ENCODE measurements around the gene AGPAT2. TPM values are rescaled to one million over a fixed set of nuclear protein-coding genes. Genes with fewer than 3 reads are reported as not detected.

Gene AGPAT2
- 103 and 106 TPM in 2 replicates for total RNA-seq (2014; rRNA removed)
- percentile 56 among the genes with signal in this experiment for Bru-seq, nascent RNA
- BruChase-seq, experiment 1, labeled RNA remaining after a 6-hour chase: percentile 59 among the genes with signal in this experiment
- BruChase-seq, experiment 2, labeled RNA remaining after a 2-hour chase: percentile 60 among the genes with signal in this experiment
- long read RNA-seq, transcript AGPAT2-201 (5 exons, 1,391 nt): minor isoform, 19 of 222 reads
- long read RNA-seq, transcript AGPAT2-202 (6 exons, 1,512 nt): major isoform, 172 of 222 reads
- long read RNA-seq, partial matches to known transcripts: 23 of 222 reads
- long read RNA-seq, other reads (novel, unspliced or antisense): 6 of 222 reads

DNA sequence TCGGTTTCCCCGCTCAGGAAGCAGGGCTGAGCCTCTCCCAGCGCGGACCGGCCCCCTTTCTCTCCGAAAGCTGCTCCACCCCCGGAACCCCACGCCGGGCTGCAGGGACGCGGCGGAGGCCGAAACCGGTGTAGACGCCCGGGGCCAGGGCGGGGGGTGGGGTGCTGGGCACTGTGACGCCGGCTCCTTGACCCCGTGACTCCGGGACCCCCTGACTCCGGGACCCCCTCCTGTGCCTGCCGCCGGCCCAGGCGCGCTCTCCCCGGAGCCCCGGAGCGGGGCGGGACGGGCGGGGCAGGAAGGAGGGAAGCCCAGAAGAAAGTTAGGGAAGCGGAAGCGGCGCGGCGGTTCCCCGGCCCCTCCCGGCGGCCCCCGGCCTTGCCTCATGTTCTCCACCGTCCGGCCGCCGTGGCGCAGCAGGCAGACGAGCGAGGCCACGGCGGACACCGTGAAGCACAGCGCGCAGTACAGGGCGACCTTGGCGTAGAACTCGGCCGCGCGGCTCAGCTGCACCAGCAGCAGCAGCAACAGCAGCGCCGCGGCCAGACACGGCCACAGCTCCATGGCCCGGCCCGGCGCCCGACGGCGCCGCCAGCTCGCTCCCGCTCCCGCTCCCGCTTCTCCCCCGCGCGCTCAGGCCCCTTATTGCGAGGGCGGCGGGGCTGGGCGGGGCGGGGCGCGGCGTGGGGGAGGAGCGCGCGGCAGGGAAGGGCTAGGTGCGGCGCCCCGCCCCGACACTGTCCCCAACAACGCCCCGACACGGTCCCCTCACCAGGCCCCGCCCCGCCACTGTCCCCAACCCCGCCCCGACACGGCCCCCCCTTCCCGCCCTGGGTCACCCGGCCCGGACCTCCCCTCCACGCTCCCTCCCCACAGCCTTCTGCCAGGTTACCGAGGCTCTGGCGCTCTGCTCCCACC is at the start of gene AGPAT2:
Gene AGPAT2 (minus strand): TSS at position 664 of the 918 bp plus-strand sequence. CDS start 100 bp downstream, at position 564.
- Histone ChIP-seq H2AFZ (ENCODE audit: low read length) (peak within 1 kb of the TSS; percentile 72), H3K9me2 (replicated peaks; ENCODE audit: low read length) (no peaks in the 10 kb centered on the region), H3K27ac (ENCODE audit: low read length) (peak within 1 kb of the TSS; percentile 43; the same call in 1 of the 2 replicates), H3K4me1 (ENCODE audit: insufficient read depth, low read length) (peaks cover 17% of the 10 kb centered on the region), H3K4me2 (ENCODE audit: low read length) (peak within 1 kb of the TSS; percentile 96), H3K36me3 (ENCODE audit: low read depth, low read length) (no peaks in the 10 kb centered on the region), H3K9ac (ENCODE audit: low read length) (peak within 1 kb of the TSS; percentile 84), H3K27me3 (ENCODE audit: low read length) (no peaks in the 10 kb centered on the region), H4K20me1 (ENCODE audit: low read length) (0 out of 2 replicates have a peak, but pooled peaks cover 5% of the 10 kb centered on the region), H3K79me2 (ENCODE audit: low read length) (peaks cover 31% of the 10 kb centered on the region), H3K9me3 (ENCODE audit: low read length) (no peaks in the 10 kb centered on the region), H3K4me3 (ENCODE audit: low read length) (peak within 1 kb of the TSS; percentile 83), H3F3A (ENCODE audit: low read length, unreplicated experiment) (no peaks in the 10 kb centered on the region)
- peak; percentile 84 for ATAC-seq
- peak; percentile 58 for DNase-seq
- ChIA-PET CTCF (no interaction called here), POLR2A (ENCODE audit: unreplicated experiment) (interaction anchor here (0.6 kb wide), 1 partner anchor 61 kb away, joined by 3 read pairs; no protein-coding TSS in a partner anchor)
- intact Hi-C loops (cut with micrococcal nuclease): no loop called here
- BruUV-seq (replicated peaks): TSS peak; percentile 45
- TF ChIP-seq, protein P1, sequence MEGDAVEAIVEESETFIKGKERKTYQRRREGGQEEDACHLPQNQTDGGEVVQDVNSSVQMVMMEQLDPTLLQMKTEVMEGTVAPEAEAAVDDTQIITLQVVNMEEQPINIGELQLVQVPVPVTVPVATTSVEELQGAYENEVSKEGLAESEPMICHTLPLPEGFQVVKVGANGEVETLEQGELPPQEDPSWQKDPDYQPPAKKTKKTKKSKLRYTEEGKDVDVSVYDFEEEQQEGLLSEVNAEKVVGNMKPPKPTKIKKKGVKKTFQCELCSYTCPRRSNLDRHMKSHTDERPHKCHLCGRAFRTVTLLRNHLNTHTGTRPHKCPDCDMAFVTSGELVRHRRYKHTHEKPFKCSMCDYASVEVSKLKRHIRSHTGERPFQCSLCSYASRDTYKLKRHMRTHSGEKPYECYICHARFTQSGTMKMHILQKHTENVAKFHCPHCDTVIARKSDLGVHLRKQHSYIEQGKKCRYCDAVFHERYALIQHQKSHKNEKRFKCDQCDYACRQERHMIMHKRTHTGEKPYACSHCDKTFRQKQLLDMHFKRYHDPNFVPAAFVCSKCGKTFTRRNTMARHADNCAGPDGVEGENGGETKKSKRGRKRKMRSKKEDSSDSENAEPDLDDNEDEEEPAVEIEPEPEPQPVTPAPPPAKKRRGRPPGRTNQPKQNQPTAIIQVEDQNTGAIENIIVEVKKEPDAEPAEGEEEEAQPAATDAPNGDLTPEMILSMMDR (conservative IDR thresholded peaks at IDR 0.05; ENCODE audit: low read depth, low read length): no peak
- TF ChIP-seq EZH2 (IDR thresholded peaks at IDR 0.05; ENCODE audit: low read length, unreplicated experiment): no peak
- no peak for TF ChIP-seq EZH2phosphoT487 (IDR thresholded peaks at IDR 0.05; ENCODE audit: borderline replicate concordance, low read length)

- CTCF ChIA-PET: no interaction called here
- H3F3A ChIP-seq (ENCODE audit: low read length, unreplicated experiment): no peaks in the 10 kb centered on the region
- ATAC-seq (no peak), DNase-seq (no peak)
- H3K4me1 ChIP-seq (ENCODE audit: insufficient read depth, low read length): no peaks in the 10 kb centered on the region
- no peak overlapping the region for H3K4me2 ChIP-seq (ENCODE audit: low read length)
- H3K27me3 ChIP-seq (ENCODE audit: low read length): no peaks in the 10 kb centered on the region
- H3K9ac ChIP-seq (ENCODE audit: low read length): no peak overlapping the region
- BruUV-seq (replicated peaks): no TSS peak
- peaks cover 1% of the 10 kb centered on the region; the same call in 1 of the 2 replicates for H3K79me2 ChIP-seq (ENCODE audit: low read length)
- H3K27ac ChIP-seq (ENCODE audit: low read length): no peak overlapping the region
- no peaks in the 10 kb centered on the region for H3K9me3 ChIP-seq (ENCODE audit: low read length)
- POLR2A ChIA-PET (ENCODE audit: unreplicated experiment): no interaction called here
- intact Hi-C loops (cut with micrococcal nuclease): no loop called here
- H3K36me3 ChIP-seq (ENCODE audit: low read depth, low read length): no peaks in the 10 kb centered on the region
- H3K4me3 ChIP-seq (ENCODE audit: low read length): no peak overlapping the region
- H3K9me2 ChIP-seq (replicated peaks; ENCODE audit: low read length): no peaks in the 10 kb centered on the region
- H4K20me1 ChIP-seq (ENCODE audit: low read length): no peaks in the 10 kb centered on the region
- no peak for TF ChIP-seq EZH2 (IDR thresholded peaks at IDR 0.05; ENCODE audit: low read length, unreplicated experiment)
- no peak for TF ChIP-seq EZH2phosphoT487 (IDR thresholded peaks at IDR 0.05; ENCODE audit: borderline replicate concordance, low read length)
- TF ChIP-seq, protein P1 (conservative IDR thresholded peaks at IDR 0.05; ENCODE audit: low read depth, low read length): no peak
- H2AFZ ChIP-seq (ENCODE audit: low read length): no peak overlapping the region
Measured at GRCh38 chr9:136735812-136736480, 48.7 kb upstream of the AGPAT2 start.
